T-helper 2 cell treated with Interferon-gamma antibody and Interleukin-4, amounts not matched to agents 100 ng/mL and 5 ng/mL, for 36 hours (primary cell): ENCODE data around the gene UBQLN4. TPM values are rescaled to one million over a fixed set of nuclear protein-coding genes. Genes with fewer than 3 reads are reported as not detected.
"Not testable (repeated sequence)": the region's sequence is repeated elsewhere in the genome, so short reads cannot be mapped to it uniquely, and the experiment has no call there.

Source experiments
- intact Hi-C: fragments of 100-400 bp; cut with micrococcal nuclease; formaldehyde crosslinking; loops from one replicate; pipeline ENCODE4 v1.15.1; 2023
- total RNA-seq: library from RNA; stranded (reverse); gene quantifications from 2 replicates; pipeline ENCODE4 v1.2.3, GENCODE V29; 2022

UBQLN4 gene
- total RNA-seq, 1 donor from 2014 or later = 36.8 TPM

DNA sequence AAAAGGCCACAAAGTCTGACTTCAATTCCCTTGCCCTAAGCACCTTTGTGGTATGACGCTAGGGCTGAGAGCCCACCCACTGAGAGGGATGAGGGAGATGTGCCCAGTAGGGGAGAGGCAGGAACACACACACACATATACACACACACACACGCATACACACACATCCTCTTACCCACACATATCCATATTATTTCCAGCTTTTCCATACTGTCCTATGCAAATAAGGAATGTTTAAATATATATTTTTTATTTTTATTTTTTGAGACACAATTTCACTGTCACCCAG lies 10.3 kb upstream of the UBQLN4 start:
- intact Hi-C loops = no loop called here

DNA sequence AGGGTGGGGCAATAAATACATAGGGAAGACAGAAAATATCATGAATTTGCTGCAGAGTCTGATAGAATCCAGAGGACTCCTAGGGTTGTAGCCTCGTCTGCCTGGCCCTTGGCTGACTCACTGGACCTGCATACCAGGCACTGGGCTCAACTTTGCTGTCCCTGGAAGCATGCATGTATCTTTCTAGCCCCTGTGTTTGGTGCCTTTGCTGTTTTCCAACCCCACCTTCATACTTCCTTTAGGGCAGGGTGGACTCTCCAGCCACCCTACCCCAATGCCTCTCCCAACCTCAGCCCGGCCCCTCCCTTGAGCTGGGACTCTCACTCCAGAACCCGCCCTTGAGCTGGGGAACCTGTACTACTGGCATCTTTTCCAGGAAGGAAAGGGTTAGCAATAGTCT lies 8.6 kb upstream of the UBQLN4 start:
- intact Hi-C loops = no loop called here

DNA sequence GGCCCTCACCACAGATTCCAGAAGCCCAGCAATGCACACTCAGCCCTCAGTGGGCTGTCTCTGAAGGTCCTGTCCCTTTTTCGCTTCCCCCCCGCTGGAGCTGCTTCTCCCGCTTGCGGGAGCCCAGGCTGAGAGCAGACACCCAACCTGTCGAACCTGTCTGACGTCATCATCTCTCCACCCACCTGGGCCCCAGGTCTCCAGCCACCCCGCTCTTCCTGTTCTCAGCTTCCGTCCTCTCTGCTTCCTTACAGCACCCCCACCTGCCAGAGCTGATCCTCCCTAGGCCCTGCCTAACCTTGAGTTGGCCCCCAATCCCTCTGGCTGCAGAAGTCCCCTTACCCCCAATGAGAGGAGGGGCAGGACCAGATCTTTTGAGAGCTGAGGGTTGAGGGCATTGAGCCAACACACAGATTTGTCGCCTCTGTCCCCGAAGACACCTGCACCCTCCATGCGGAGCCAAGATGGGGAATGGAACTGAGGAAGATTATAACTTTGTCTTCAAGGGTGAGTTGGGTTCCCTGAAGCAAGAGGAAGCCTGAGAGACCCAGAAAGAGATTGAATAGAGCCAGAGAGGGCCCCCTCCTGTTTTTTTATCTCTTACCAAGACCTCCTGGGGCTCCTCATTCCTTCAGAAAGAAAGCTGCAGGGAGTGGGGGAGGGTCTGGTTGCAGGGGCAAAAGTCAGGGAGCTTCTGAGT lies 7.5 kb upstream of the UBQLN4 start, which contains the start of gene RAB25:
RAB25 (plus strand) TSS at position 224 of the 700 bp plus-strand sequence; CDS start at position 465, 241 bp downstream.
- intact Hi-C loops = no loop called here

DNA sequence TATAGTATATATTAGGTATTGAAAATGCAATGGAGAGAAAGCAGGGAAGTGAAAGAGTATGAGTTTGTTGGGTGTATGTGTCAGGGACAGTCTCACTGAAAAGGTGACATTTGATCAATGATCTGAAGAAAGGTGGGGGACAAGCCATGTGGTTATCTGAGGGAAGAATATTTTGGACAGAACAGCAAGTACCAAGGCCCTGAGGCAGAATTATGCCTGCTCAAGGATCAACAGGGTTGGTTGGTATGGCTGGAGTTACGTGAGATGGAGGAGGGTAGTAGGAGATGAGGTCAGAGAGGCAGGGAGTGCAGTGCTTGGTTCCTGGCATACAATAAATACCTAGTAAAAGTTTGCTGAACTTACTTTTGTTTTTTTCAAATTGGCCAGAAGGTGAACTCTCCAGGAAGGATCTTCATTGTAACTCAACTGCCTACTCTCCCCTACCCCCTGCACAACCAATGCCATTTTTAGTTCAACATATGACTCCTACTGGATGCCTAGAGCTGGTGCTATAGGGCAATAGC lies 2.8 kb upstream of the UBQLN4 start:
- intact Hi-C loops = loop anchor here (10.0 kb wide), 1 partner anchor 688 kb away; the partner anchor contains the start of gene MRPL24

DNA sequence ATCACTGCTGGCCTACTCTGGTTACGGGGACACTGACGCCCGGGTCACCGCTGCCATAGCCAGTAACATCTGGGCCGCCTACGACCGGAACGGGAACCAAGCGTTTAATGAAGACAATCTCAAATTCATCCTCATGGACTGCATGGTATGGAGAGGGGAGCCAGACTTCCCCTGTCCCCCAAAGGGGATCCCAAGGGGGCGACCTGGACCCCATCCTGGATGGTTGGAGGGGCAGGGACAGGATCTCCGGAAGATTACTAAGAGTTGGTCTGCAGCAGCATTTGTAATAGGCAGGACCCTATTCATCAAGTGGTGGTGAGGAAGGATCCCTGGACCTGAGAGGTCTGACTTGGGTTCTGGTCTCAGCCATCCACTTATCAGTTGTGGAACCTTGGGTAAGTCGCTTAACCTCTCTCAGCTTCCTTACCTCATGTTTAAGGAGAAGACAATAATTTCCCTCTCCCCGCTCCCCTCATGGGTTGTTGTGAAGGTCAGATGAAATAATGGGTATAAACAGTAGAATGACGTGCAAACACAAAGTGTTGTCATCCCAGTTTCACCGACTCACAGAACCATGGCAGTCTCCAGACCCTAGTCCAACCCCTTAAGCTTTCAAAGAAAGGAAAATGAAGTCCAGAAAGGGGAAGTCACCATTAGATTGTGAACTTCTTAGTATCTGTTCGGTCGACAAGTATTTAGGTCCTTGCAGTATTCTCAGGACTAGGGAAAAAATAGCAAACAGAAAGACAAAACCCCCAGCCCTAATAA lies 1.9 kb upstream of the UBQLN4 start:
- intact Hi-C loops = loop anchor here (2.0 to 10.0 kb wide), 2 partner anchors 227 to 689 kb away; partner anchors contain the start of genes MRPL24 and SMG5

- intact Hi-C loops = loop anchor here (1.0 to 10.0 kb wide), 7 partner anchors 33 to 690 kb away; partner anchors contain the start of genes ARHGEF2, CCT3, GON4L and KHDC4
Measured at GRCh38 chr1:156054500-156055280, 1.1 kb upstream of the UBQLN4 start, which contains the start of gene LAMTOR2. TSS of gene LAMTOR2 (plus strand) at chr1:156054782. CDS start at chr1:156054890, 108 bp downstream.

GRCh38 chr1:156052862-156053767 lies 483 bp downstream of the UBQLN4 start:
- intact Hi-C loops = loop anchor here (5.0 to 10.0 kb wide), 2 partner anchors 76 to 692 kb away; partner anchors contain the start of genes ARHGEF2 and MRPL24

- intact Hi-C loops = loop anchor here (5.0 to 10.0 kb wide), 2 partner anchors 74 to 694 kb away; partner anchors contain the start of genes ARHGEF2 and MRPL24
Measured at GRCh38 chr1:156051011-156051725, 2.4 kb downstream of the UBQLN4 start.

DNA sequence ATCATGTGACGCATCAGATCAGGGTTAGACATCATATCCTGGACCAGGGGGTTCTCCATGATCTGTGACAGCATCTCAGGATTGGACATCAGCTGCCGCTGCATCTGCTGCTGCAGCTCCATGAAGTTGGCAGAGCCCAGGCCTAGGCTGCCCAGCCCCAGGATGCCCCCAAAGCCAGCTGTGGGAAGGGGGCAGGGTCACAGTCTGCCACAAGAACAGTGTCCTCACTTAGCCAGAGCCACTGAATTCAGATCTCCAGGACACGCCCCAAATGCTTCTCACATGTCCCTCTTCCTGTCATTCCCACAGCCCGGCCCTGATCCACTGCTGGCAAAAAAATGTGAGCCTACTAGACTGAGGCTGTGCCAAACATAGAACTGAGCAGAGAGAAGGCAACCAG lies 3.2 kb downstream of the UBQLN4 start:
- intact Hi-C loops = loop anchor here (5.0 to 10.0 kb wide), 2 partner anchors 73 to 694 kb away; partner anchors contain the start of genes ARHGEF2 and MRPL24

DNA sequence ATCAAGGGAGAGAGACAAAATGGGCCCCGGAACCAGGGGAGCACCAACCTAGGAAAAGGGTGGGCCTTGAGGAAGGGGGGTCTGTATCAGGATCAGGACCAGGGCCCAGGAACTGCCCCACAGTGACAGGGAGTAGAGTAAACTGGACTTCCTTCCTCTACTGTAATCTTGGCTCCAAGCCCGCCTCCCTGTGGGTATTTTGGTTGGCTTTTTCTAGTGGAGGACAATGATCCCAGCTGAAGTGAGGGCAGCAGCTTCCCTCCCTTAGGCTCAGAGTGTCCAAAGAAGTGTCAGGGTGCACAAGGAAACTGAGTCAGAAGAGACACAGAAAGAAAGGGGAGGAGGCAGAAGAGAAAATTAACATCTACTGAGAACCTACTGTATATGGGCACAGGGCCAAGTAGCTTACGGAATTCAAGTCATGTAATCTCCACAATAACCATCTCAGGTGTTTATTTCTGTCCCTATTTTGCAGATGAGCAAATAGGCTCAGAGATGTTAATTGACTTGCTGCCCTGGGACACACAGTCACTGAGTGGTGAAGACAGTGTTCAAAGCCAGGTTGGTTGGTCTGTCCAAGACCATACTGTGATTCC lies 4.8 kb downstream of the UBQLN4 start:
- intact Hi-C loops = no loop called here

DNA sequence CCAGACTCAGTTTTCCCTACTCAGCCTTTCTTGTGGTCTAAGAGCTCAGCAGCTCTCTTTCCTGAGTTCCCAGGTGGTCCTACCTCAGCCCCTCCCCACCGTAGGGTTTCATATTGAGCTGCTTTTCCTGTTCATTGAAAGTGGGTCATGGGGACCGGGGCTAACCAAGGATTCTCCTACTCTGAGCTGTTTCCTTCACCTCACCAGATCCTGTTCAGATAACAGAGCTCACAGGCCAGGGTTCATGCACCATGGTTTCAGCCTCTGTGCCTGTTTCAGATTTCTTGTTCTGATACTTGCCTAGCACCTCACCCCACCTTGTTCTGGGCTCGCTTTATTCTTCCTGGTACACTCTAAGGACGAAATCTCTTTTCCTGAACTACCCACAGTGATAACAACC lies 8.5 kb downstream of the UBQLN4 start:
- intact Hi-C loops = no loop called here

DNA sequence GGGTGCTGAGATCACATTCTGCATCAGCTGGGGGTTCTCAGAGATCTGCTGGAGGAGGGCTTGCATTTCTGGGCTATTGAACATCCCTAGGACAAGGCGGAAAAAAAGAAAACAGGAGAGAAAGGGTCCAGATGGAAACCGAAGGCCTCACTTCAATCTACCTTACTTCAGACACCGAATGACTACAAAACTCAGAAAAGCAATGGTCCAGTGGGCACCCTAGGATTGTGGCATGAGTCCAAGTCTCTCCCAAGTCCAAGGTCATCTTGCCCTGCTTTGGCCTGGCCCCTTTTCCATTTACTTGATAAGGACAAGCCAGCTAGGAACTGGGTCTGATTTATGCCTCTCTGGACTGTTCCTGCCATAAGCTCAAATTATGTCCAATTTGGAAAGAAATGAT lies 10.8 kb downstream of the UBQLN4 start:
- intact Hi-C loops = no loop called here

- intact Hi-C loops = not testable (repeated sequence)
Measured at GRCh38 chr1:156034991-156035390, 18.6 kb downstream of the UBQLN4 start.

- intact Hi-C loops = no loop called here
Measured at GRCh38 chr1:156033011-156033410, 20.6 kb downstream of the UBQLN4 start.

DNA sequence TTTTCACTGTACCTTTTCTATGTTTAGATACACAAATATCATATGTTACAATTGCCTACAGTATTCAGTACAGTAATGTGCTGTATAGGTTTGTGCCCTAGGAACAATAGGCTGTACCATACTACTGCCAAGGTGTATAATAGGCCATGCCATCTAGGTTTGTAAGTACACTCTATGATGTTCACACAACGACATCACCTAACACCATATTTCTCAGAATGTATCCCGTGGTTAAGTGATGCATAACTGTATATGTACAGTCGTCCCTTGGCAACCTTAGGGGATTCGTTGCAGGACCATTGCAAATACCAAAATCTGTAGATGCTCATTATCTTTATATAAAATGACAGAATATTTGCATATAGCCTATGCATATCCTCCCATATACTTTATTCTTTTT lies 27.0 kb downstream of the UBQLN4 start:
- intact Hi-C loops = no loop called here

DNA sequence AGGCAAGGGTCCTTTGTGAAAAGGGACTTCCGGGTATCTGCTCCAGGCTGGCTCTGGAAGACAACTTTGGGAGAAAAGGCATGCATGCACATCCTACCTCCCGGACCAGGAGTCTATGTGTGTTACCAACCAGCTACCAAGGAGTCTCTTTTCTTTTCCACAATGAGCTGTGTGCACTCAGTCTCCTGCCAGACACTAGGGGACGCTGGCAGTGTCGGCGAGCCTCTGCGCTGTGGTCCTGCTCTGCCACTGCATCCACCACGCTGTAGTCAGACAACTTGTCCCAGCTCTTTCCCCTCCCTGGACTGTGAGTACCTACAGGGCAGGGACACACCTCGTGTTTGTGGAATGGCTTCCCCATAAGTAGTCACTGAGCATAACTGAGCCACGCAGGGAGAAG lies 27.7 kb downstream of the UBQLN4 start:
- intact Hi-C loops = no loop called here

- intact Hi-C loops = no loop called here
Measured at GRCh38 chr1:156024801-156025200, 28.8 kb downstream of the UBQLN4 start.

- intact Hi-C loops = loop anchor here (1.0 kb wide), 1 partner anchor 32 kb away; the partner anchor contains the start of gene LAMTOR2
Measured at GRCh38 chr1:156021954-156022353, 31.6 kb downstream of the UBQLN4 start.

DNA sequence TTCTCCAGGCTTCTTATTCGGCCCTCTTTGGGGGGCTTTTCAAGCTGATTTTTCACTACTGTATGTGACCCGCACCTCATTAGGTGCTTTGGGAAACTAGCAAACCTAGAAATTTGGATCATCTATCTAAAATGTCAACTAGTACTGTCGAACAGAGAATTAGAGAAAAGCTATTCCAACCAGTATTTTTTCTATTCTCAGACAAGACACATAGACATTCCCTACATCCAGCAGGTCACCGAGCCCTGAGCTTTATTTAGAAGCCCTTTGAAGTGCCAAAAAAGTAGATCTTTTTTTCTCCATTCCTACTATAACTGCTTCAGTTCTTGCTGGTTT lies 32.5 kb downstream of the UBQLN4 start:
- intact Hi-C loops = loop anchor here (1.0 kb wide), 1 partner anchor 33 kb away; the partner anchor contains the start of gene LAMTOR2
